Measurements from ENCODE around the gene CEP85L. TPM values are rescaled to one million over a fixed set of nuclear protein-coding genes. Genes with fewer than 3 reads are reported as not detected.

The CEP85L gene
- total and polyA plus RNA-seq, 10 of the 15 experiments (the other 5 are each of a cell fraction or from before 2014, with no cell fraction given) = 1.8 to 10.9 (median 7.1) TPM

- no peak for DNase-seq (ENCODE audit: low read depth, low spot score)
- Histone ChIP-seq H3K9me3 (replicated peaks; ENCODE audit: control insufficient read depth, insufficient read depth, low read length) (no peaks in the 10 kb centered on the region), H3K4me2 (ENCODE audit: control insufficient read depth, insufficient read depth) (no peak overlapping the region), H3K27ac (ENCODE audit: control insufficient read depth, insufficient read depth) (no peak overlapping the region), H3K4me1 (ENCODE audit: control insufficient read depth, insufficient read depth, low read length) (no peaks in the 10 kb centered on the region), H3K36me3 (ENCODE audit: control insufficient read depth in 2 of 2, insufficient read depth in 2 of 2, low read length in 1 of 2) (no peaks in the 10 kb centered on the region), H3K79me2 (ENCODE audit: control insufficient read depth, insufficient read depth, low read length) (no peaks in the 10 kb centered on the region), H4K20me1 (ENCODE audit: control insufficient read depth, insufficient read depth) (no peaks in the 10 kb centered on the region), H2AFZ (ENCODE audit: control insufficient read depth, low read depth, low read length) (no peak overlapping the region), H3K9ac (ENCODE audit: control insufficient read depth, insufficient read depth, low read length) (no peak overlapping the region), H3K27me3 (replicated peaks in 1 of 2; ENCODE audit: control insufficient read depth in 2 of 2, insufficient read depth in 2 of 2, low read length in 1 of 2) (no peaks in the 10 kb centered on the region), H3K4me3 (no peak overlapping the region)
- TF ChIP-seq REST (IDR thresholded peaks at IDR 0.05; ENCODE audit: low read depth, low read length) (peak; percentile 59; the same call in 1 of the 2 replicates), FOXM1 (IDR thresholded peaks at IDR 0.05; ENCODE audit: low read depth, low read length) (no peak)
- ChIA-PET CTCF (no interaction called here), RAD21 (ENCODE audit: unreplicated experiment) (interaction anchor here (1.5 kb wide), 1 partner anchor 15 kb away, joined by 3 read pairs; no protein-coding TSS in a partner anchor), POLR2A (no interaction called here), SMC1A (ENCODE audit: uncharacterized antibody, unreplicated experiment) (interaction anchor here (0.6 kb wide), 1 partner anchor 42 kb away, joined by 3 read pairs; no protein-coding TSS in a partner anchor)
- BruUV-seq (replicated peaks) = no TSS peak
- FAIRE-seq = no peak
- WGBS (ENCODE audit: insufficient coverage, insufficient replicate concordance, low lambda C conversion rate, missing lambda C conversion rate) = 86% methylated on average over 4 of the region's 4 CpGs
- in situ Hi-C loops (cut with MboI) (no loop called here), intact Hi-C loops (cut with micrococcal nuclease; ENCODE audit: unreplicated experiment) (no loop called here)
- ATAC-seq = no peak
These were observed 25.8 kb upstream of the CEP85L start for GRCh38 chr6:118677193-118677592.

DNA sequence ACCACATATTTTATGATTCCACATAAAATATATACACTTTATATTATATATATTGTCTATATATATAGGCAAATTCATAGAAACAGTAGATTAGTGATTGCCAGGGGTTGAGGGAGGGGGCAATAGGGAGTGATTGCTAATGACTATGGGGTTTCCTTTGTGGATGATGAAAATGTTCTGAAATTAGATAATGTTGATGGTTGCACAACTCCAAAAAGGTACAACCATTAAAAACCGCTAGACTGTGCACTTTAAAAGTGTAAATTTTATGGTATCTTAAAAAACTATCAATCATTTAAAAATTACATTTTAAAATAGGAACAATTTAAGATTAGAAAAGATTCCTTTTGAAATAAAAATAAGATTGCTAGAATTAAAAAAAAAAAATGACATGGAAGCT lies 23.8 kb upstream of the CEP85L start:
- H3K27ac ChIP-seq (ENCODE audit: control insufficient read depth, insufficient read depth) = no peak overlapping the region
- FAIRE-seq = no peak
- ChIA-PET RAD21 (ENCODE audit: unreplicated experiment) (no interaction called here), POLR2A (no interaction called here), SMC1A (ENCODE audit: uncharacterized antibody, unreplicated experiment) (no interaction called here), CTCF (no interaction called here)
- H3K9ac ChIP-seq (ENCODE audit: control insufficient read depth, insufficient read depth, low read length) = no peak overlapping the region
- H3K4me3 ChIP-seq = no peak overlapping the region
- no peaks in the 10 kb centered on the region for H3K9me3 ChIP-seq (replicated peaks; ENCODE audit: control insufficient read depth, insufficient read depth, low read length)
- no peaks in the 10 kb centered on the region for H4K20me1 ChIP-seq (ENCODE audit: control insufficient read depth, insufficient read depth)
- no peak for DNase-seq (ENCODE audit: low read depth, low spot score)
- H3K36me3 ChIP-seq (ENCODE audit: control insufficient read depth in 2 of 2, insufficient read depth in 2 of 2, low read length in 1 of 2) = no peaks in the 10 kb centered on the region
- WGBS (ENCODE audit: insufficient coverage, insufficient replicate concordance, low lambda C conversion rate, missing lambda C conversion rate) = 100% methylated on average over 1 of the region's 1 CpG
- in situ Hi-C loops (cut with MboI) (no loop called here), intact Hi-C loops (cut with micrococcal nuclease; ENCODE audit: unreplicated experiment) (no loop called here)
- no peaks in the 10 kb centered on the region for H3K4me1 ChIP-seq (ENCODE audit: control insufficient read depth, insufficient read depth, low read length)
- TF ChIP-seq RELB (IDR thresholded peaks at IDR 0.05; ENCODE audit: low read depth) (no peak), WRNIP1 (IDR thresholded peaks at IDR 0.05; ENCODE audit: borderline replicate concordance, low read depth, low read length) (no peak), YY1 (IDR thresholded peaks at IDR 0.05; ENCODE audit: low read depth, low read length) (no peak), SMARCA5 (IDR thresholded peaks at IDR 0.05) (no peak), CBFB (IDR thresholded peaks at IDR 0.05; ENCODE audit: low read depth) (no peak), ZNF217 (IDR thresholded peaks at IDR 0.05) (no peak), SMAD1 (IDR thresholded peaks at IDR 0.05; ENCODE audit: low read depth, partially characterized antibody) (no peak), MYB (IDR thresholded peaks at IDR 0.05; ENCODE audit: borderline replicate concordance, low read depth, low read length) (no peak)
- H3K27me3 ChIP-seq (replicated peaks in 1 of 2; ENCODE audit: control insufficient read depth in 2 of 2, insufficient read depth in 2 of 2, low read length in 1 of 2) = no peaks in the 10 kb centered on the region
- no peak overlapping the region for H2AFZ ChIP-seq (ENCODE audit: control insufficient read depth, low read depth, low read length)
- H3K79me2 ChIP-seq (ENCODE audit: control insufficient read depth, insufficient read depth, low read length) = no peaks in the 10 kb centered on the region
- BruUV-seq (replicated peaks) = no TSS peak
- no peak overlapping the region for H3K4me2 ChIP-seq (ENCODE audit: control insufficient read depth, insufficient read depth)
- ATAC-seq = no peak

Measured in GM12878 (cell line).